ENCODE results near the gene TEX30. TPM values are rescaled to one million over a fixed set of nuclear protein-coding genes. Genes with fewer than 3 reads are reported as not detected.

TEX30 gene
- total RNA-seq, 1 experiment from 2014 or later = 13.1 TPM

- Mint-ChIP-seq H3K27ac (no peak overlapping the region; a peak in 1 of 7 replicates), H3K9me3 (no peaks in the 10 kb centered on the region), H3K36me3 (ENCODE audit: insufficient read depth in 1 of 3, low read depth in 3 of 3) (no peaks in the 10 kb centered on the region), H3K4me1 (peaks cover 6% of the 10 kb centered on the region in 2 experiments), H3K27me3 (ENCODE audit: low read depth) (no peaks in the 10 kb centered on the region), H3K4me3 (no peak overlapping the region)
- DNase-seq = no peak
- Histone ChIP-seq H2BK120ac (ENCODE audit: low read depth, low read length, poor library complexity, severe bottlenecking) (no peak overlapping the region), H3K27me3 (ENCODE audit: insufficient read depth, low read length) (no peaks in the 10 kb centered on the region), H4K91ac (ENCODE audit: insufficient read length, low read depth, low read length) (no peak overlapping the region), H3K23me2 (ENCODE audit: insufficient read length, low read depth, low read length, poor library complexity, severe bottlenecking) (no peaks in the 10 kb centered on the region), H3K9me3 (ENCODE audit: control insufficient read depth, low read depth, low read length) (no peaks in the 10 kb centered on the region), H2BK20ac (ENCODE audit: low read depth, low read length, poor library complexity, severe bottlenecking) (no peak overlapping the region), H3K14ac (ENCODE audit: insufficient read depth, low read length) (no peak overlapping the region), H3T11ph (ENCODE audit: low read length) (no peak overlapping the region), H2AFZ (ENCODE audit: low read length) (no peak overlapping the region), H3K4me2 (ENCODE audit: insufficient read depth, insufficient read length, low read length) (no peak overlapping the region), H3K9ac (ENCODE audit: extremely low read depth, insufficient read length, low read length) (no peak overlapping the region), H2BK15ac (ENCODE audit: low read depth, low read length) (no peak overlapping the region), H3K23ac (ENCODE audit: insufficient read length, low read depth, low read length) (no peak overlapping the region), H3K18ac (ENCODE audit: insufficient read length, low read depth, low read length) (no peak overlapping the region), H4K5ac (ENCODE audit: insufficient read length, low read depth, low read length) (no peak overlapping the region), H3K4ac (ENCODE audit: low read depth, low read length) (no peak overlapping the region), H2AK5ac (ENCODE audit: insufficient read length, low read length) (no peak overlapping the region), H4K8ac (replicated peaks; ENCODE audit: insufficient read length, low read depth, low read length) (no peak overlapping the region), H2BK12ac (ENCODE audit: insufficient read length, low read depth, low read length) (no peak overlapping the region), H3K27ac (ENCODE audit: insufficient read length, low read depth, low read length) (no peak overlapping the region), H2BK5ac (ENCODE audit: insufficient read length, low read length) (no peak overlapping the region), H3K79me1 (ENCODE audit: insufficient read depth, low read depth, low read length, poor library complexity, severe bottlenecking) (no peaks in the 10 kb centered on the region), H3K56ac (ENCODE audit: insufficient read length, low read depth, low read length) (no peak overlapping the region), H3K4me1 (ENCODE audit: insufficient read depth, low read length) (no peaks in the 10 kb centered on the region), H3K79me2 (ENCODE audit: insufficient read depth, low read length) (no peaks in the 10 kb centered on the region), H4K20me1 (ENCODE audit: control insufficient read depth, insufficient read depth, insufficient read length) (no peaks in the 10 kb centered on the region)
- no CpG with 5 or more reads among the region's 1 CpG for WGBS (ENCODE audit: extremely low coverage, insufficient read length, low lambda C conversion rate)
- TF ChIP-seq, protein P1, sequence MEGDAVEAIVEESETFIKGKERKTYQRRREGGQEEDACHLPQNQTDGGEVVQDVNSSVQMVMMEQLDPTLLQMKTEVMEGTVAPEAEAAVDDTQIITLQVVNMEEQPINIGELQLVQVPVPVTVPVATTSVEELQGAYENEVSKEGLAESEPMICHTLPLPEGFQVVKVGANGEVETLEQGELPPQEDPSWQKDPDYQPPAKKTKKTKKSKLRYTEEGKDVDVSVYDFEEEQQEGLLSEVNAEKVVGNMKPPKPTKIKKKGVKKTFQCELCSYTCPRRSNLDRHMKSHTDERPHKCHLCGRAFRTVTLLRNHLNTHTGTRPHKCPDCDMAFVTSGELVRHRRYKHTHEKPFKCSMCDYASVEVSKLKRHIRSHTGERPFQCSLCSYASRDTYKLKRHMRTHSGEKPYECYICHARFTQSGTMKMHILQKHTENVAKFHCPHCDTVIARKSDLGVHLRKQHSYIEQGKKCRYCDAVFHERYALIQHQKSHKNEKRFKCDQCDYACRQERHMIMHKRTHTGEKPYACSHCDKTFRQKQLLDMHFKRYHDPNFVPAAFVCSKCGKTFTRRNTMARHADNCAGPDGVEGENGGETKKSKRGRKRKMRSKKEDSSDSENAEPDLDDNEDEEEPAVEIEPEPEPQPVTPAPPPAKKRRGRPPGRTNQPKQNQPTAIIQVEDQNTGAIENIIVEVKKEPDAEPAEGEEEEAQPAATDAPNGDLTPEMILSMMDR (conservative IDR thresholded peaks at IDR 0.05) = no peak
Measured at GRCh38 chr13:102761071-102761470, 12.5 kb downstream of the TEX30 start.

Measured in H9 (cell line).